ENCODE measurements around the gene PSMC3.

The PSMC3 gene

DNA sequence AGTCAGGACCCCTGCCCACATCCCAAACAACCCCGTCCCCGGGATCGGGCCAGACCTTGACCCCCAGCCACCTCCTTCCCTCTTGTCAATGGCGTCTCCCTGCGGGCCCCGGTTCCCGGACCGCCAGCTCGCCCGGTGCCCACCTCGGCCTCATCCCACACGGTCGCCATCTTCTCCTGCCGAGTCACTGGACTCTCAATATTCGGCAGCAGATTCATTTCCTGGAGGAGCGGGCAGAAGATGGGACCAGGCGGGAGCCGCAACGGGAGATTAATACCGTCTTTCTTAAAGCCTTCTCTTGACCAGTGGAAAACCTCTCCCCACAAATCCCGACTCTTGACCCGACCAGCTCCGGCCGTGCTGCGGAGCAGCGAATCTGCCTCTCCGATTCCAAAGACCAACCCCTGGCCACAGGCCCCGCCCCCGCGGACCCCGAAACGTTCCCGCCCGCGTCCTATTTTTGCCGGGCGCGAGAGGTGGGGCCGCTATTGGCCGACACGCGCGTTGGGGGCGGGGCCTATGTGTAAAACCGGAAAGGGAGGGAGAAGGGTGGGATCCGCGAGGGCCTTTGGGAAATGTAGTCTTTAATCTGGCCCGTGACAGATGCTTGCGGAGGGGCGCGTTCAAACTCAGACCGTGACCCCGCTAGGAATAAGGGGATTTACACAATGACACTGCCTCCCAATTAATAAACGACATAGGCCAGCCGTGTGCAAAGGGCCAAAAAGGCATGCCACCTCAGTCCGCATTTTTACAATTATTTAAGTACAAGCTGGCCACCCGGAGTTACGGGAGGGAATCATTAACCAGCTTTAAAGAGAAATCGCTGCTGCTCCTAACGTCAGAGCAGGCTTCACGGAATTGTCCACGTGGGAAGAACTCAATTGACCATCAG lies at the start of gene PSMC3:
PSMC3 (minus strand) TSS at position 378 of the 895 bp plus-strand sequence; CDS start at position 218, 160 bp downstream.
- peak; percentile 98 for DNase-seq

DNA sequence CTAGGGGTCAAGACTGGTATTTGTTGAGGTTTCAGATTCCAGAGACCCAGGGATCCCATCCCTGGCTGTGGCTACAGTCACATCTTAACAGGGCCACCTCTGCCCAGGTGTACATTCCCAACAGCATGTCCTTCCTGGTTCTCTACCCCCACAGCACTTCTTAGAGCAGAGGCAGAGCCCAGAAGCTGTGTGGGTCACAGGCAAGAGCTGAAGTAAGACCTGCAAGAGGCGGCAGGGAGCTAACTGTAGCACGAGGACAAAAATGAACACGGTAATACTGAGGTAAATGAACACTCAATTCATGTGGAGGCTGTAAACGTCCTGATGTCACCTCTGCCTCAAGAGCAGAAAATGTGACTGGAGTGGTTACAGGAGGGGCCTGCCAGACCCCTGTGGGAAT lies 44.4 kb upstream of the PSMC3 start:
- no peak for DNase-seq

- DNase-seq: no peak
Observed at GRCh38 chr11:47469361-47470179, 43.3 kb upstream of the PSMC3 start.

DNA sequence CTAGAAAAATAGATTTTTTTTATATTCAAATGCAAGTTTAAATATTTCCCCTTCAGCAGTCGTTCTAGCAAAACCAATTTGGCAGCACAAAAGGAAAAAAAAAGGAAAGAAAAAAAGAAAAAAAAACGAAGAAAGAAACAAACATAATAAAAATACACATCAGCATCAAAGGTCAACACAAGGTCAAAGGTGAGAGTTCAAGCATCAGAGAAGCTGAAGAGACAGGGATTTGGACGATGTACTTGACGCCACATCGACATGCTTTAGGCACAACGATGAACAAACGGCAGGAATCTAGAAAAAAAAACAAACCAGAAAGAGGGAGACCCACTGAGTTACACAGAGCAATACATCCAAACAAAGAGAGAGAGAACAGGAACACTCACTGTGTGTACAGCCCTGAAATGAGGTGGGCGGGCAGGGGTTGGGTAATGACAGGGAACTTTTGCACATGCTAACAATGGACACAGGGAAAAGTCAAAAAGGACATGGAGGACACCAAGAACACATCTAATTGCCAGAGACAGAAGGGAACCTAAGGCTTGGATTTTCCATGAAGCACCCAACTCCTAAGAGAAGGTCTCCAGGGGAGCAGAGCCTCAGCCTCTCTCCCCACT lies 42.5 kb upstream of the PSMC3 start:
- DNase-seq: no peak

DNA sequence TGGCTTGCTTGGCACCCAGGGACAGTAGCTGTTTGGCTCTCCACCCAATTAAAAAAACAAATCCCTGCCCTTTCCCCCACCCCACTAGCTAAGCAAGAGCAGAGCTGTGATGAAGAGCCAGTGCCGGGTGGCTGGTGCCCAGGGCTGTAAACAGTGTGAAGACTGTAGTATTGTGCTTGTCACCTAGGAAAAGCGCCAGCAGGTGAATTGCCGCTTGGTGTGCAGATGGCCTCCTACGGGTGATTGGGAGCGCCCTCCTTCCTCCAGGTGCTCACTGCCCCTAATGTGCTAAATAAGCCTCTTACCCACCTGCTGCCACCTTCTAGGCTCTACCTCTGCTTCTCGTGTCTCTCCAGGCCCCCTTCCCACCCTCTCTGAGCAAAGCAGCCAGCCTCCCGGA lies 41.1 kb upstream of the PSMC3 start:
- DNase-seq: no peak

- DNase-seq: peak; percentile 67
Observed at GRCh38 chr11:47466701-47467250, 40.5 kb upstream of the PSMC3 start.

DNA sequence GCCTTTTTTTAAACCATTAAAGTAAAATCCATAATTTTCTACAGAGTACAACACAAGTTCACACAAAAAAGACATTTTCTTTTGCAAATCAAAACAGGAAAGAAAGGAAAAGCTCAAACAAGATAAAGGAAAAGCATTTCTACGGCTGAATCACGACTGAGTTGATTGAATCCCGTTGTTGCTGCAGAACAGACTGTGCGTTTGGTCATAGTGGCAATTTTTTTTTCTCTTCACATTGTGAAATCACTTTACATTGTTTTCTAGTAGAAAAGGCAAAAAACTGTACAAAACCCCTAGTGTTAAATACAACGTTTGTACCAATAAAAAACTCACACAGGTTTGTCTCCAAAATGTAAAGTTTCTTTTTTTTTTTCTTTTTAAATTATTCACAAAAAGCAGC lies 40.0 kb upstream of the PSMC3 start:
- DNase-seq: no peak

GRCh38 chr11:47464483-47464882 lies 38.2 kb upstream of the PSMC3 start:
- no peak for DNase-seq

DNA sequence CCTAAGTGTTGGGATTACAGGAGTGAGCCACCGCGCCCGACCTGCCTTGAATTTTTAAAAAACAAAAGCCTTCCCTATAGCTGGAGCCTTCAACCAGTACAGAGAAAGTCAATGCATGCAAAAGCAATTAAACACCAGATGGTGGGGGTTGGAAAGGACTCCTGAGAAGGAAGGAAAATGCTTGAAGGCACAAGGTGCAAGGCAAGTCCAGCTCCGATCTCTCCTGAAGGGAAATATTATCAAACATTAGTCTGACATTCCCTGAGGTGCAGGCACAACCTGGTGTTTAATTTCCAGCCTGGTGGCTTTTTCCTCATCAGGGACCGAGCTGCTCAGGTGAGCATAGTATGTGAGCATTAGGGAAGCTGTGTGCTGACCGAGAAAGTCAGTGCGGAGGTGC lies 35.6 kb upstream of the PSMC3 start:
- DNase-seq: no peak

DNA sequence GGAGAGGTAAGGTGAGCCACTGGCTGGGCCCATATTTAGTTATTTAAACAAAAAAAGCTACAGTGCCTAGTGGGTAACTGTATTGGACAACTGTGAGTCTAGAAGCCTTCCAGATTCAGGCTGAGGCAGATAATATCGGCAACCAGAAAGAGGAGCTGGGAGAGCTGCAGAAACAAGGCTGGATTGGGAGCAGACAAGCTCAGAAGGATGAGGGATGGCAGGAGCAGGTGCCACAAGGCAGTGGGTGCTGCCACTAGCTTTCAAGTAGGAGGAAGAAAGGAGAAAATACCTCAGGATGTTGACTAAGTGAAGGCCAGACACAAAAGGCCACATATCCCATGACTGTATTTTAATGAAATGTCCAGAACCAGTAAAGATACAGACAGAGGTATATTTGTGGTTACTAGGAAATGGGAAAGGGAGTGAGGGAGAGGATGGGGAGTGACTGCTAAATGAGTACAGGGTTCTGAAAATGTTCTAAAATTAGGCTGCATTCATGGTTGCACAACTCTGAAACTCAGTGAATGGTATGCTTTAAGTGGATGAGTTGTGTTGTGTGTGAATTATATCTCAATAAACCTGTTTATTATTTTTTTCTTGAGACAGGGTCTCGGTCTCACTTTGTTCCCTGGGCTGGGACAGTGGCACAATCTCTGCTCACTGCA lies 34.5 kb upstream of the PSMC3 start:
- no peak for DNase-seq

- DNase-seq: peak; percentile 80
Observed at GRCh38 chr11:47454258-47454671, 28.0 kb upstream of the PSMC3 start.

DNA sequence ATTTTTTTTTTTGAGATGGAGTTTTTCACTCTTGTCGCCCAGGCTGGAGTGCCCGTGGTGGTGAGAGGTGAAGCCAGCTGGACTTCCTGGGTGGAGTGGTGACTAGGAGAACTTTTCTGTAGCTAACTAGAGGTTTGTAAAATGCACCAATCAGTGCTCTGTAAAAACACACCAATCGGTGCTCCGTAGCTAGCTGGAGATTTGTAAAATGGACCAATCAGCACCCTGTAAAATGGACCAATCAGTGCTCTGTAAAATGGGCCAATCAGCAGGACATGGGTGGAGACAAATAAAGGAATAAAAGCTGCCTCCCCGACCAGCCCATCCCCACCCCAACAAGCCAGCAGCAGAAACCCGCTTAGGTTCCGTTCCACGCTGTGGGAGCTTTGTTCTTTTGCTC lies 27.1 kb upstream of the PSMC3 start:
- DNase-seq: no peak

- DNase-seq: no peak
Observed at GRCh38 chr11:47451990-47452389, 25.8 kb upstream of the PSMC3 start.

DNA sequence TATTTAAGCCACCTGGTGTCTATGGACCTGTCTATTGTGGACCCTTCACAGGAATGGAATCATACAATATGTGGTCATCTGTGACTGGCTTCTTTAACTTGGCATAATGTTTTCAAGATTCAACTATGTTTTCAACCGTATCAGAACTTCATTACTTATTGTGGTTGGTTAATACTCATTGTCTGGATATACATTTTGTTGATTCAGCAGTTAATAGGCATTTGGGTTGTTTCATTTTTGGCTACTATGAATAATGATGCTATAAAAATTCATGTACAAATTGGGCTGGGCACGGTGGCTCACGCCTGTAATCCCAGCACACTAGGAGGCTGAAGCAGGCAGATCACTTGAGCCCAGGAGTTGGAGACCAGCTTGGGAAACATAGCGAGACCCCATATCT lies 25.2 kb upstream of the PSMC3 start:
- DNase-seq: no peak

DNA sequence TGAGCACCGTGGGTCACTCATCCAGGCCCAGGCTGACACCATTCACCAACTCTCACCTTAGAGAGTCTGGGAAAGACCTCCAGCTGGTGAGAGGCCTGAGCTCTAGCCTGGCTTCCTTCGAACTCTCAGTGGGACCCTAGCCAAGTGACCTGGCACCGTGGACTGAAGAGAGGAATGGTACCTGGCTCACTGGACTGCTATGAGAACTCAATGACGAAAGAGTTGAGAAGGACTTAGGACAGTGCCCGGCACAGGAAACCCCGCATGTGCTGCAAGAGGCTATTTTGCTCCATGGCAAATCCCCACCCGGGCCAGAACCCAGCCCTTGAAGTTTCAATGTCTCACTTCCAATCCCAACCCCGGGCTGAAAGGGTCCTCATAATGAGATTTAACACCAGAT lies 23.3 kb upstream of the PSMC3 start:
- DNase-seq: no peak

DNA sequence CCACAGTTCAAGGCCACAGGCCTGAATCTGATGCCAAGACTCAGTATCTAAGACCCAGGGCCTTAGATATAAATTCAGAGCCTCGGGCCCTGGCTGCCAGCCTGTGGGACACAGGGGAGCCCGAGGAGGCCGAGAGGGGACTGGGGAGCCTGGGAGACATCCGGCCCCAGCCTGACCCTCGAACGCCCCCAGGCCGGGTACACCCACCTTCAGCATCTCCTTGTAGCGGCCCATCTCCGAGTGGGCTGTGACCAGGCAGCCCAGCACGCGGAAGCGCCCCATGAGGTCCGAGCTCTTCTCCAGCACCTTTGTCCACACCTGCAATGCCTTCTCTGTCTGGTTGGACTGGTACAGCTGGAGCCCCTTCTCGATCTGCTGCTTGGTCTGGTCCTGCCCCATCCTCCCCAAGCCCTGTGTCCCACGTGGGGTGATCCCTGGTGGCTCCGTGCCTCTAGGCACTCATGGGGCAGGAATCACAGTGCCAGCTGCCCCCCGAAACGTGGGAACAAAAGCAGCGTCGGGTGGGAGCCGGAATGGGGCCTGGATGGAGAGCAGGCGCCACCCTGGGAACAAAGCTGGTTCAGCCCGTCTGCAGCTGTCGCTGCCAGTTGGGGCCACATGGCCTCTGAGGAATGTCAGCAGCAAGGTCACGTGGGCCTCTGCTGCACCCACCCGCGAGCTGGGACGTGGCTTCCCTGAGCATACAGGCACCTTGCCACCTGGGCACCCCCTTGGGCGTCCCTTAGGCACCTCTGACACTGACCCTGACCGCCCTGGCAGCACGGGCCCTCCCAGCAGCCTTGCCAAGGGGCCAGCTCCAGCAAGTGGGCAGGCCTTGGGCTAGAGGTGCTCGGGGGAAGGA lies 22.6 kb upstream of the PSMC3 start, which contains the start of gene RAPSN:
RAPSN (minus strand) TSS at position 571 of the 862 bp plus-strand sequence; CDS start at position 399, 172 bp downstream.
- peak; percentile 69 for DNase-seq

DNA sequence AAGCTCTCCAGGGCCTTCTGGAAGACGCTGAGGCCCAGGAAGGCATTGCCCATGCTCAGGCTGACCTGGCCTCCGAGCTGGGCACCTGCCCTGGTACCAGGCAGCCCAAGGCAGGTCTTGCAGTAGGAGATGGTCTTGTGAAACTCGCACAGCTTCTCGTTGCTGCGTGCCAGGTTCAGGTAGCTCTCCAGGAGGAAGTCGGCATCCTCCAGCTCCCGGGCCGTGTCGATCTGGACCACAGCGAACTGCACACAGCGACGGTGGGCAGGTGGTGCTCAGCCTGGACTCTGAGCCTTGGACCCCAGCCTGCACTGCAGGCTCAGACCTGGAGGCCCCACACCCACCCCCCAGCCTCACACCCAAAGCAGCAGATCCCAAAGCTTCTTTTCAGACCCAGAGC lies 21.7 kb upstream of the PSMC3 start:
- DNase-seq: no peak

DNA sequence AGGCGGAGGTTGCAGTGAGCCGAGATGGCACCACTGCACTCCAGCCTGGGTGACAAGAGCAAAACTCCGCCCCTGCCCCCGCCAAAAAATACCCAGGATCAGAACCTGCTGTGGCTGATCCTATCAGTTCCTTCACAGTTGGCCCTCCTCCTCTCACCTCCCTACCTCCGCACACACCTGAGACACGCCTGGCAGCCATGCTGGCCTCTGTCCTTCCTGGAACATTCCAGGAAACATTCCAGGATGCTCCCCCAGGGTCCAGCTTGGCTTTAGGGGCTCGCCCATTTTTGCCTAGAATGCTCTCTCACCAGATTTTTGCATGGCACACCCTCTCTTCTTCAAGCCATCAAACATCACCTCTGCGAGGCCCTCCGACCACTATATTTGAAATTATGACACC lies 20.6 kb upstream of the PSMC3 start:
- DNase-seq: no peak

DNA sequence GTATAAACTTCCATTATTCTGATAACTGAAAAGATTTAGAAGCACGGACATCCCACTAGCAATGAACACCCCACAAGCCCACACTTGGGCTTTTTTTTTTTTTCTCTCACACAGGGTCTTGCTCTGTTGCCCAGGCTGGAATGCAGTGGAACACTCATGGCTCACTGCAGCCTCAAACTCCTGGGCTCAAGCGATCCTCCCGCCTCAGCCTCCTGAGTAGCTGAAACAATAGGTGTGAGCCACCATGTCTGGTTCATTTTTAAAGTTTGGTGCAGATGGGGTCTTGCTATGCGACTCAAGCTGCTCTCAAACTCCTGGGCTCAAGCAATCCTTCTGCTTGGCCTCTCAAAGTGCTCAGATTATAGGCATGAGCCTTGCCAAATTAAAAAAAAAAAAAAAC lies 19.6 kb upstream of the PSMC3 start:
- no peak for DNase-seq

DNA sequence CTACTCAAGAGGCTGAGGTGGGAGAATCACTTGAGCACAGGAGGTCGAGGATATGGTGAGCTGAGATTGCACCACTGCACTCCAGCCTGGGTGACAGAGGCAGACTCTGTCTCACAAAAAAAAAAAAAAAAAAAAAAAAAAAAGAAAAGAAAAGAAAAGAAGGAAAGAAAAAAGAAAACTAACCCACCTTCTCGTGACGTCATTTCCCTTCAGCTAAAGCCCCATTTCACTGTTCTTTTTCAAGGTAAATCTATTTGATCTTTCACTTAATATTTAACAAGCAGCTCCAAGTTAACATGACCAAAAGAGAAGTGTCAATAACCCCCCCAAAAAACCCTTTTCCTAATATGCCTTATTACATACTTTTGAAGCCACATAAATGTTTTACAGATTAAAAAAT lies 17.6 kb upstream of the PSMC3 start:
- no peak for DNase-seq

DNA sequence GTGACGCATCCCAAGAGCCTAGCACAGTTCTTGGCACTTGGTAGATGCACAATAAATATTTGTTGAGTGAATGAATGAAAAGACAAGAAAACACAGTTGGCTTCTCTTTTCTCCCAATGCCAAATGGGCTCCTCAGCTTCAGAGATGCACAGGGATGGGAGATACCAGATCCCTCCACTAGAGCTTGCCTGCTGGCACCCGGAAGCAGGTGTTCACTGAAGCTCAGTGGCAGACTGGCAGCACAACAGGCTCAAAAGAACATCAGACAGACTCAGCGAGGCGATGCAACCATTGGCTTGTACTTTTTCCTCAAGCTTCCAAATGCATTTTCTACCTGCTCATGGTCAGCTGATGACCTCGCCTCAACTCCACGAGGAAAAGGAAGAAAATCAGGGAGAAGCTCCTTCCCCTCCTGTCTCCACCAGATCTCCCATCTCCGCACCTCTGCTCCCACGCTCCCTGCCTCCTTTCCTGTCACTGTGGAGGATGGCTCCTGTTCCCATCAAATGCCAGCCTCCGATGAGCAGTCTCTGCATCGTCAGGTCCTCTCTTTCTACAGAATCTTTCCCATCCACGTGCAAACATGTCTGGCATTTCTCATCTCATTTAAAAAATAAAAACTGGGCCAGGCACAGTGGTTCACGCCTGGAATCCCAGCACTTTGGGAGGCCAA lies 16.9 kb upstream of the PSMC3 start:
- DNase-seq: no peak
